Renal pelvis (tissue), 4 donors: ENCODE data around the gene PLCL2. TPM values are rescaled to one million over a fixed set of nuclear protein-coding genes. Genes with fewer than 3 reads are reported as not detected.
A peak's percentile ranks its signal among the peaks of the same experiment; 100 is the strongest.

Source experiments
- DNase-seq: peaks from one replicate; pipeline ENCODE4 v3.0.0-alpha.2; 2013
- polyA plus RNA-seq, 3 donors: library from polyadenylated mRNA; unstranded; fragments of 120-200 nt; gene quantifications; one replicate each; pipeline ENCODE4 v1.2.1, GENCODE V29; 2013; ENCODE audit not compliant: insufficient read length in 3 of 3

PLCL2 gene
- polyA plus RNA-seq, 3 donors: 12.2 to 15.2 (median 13.7) TPM

- DNase-seq: no peak
Observed at GRCh38 chr3:17040322-17040989, 155.7 kb downstream of the PLCL2 start.

GRCh38 chr3:17040990-17041377, 156.2 kb downstream of the PLCL2 start:
- no peak for DNase-seq

GRCh38 chr3:17044855-17045254, 160.1 kb downstream of the PLCL2 start:
- no peak for DNase-seq

DNA sequence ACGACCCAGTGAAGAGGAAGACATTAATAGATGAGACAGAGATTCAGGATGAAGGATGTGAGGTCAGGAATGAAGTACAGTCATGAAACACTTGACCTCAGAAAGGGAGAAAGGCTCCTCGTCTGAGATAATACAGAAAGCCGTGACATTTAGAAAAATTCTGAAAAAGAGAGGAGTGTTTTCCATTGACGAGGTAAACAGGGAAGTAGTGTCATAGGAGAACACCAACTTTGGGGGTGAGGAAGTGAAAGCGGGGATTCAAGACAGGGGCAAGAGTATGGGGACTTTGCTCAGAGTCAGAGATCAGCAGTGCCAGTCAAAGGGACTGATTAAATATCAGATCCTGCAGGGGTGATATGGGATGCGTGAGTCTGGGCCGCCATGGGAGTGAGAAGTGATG, 160.9 kb downstream of the PLCL2 start:
- DNase-seq: no peak

GRCh38 chr3:17046623-17047022, 161.9 kb downstream of the PLCL2 start:
- DNase-seq: no peak

DNA sequence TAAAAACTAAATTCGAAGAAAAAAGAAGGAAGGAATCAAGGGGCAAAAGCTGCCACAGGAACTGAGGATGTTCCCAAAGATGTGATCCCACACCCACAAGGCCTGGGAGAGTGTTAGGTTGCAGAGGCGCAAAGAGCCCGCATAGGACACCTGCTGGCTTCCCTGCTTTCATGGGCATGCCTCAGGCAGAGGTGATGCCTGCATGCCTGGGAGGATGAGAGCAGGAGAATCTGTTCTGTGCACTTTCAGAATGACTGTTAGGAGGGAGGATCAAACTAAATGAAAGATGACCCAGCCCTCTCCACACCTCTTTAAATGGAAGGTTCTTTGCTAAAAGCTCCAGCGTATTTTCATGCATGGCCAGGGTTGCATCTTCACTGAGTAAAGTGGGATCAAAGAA, 162.4 kb downstream of the PLCL2 start:
- DNase-seq: no peak

DNA sequence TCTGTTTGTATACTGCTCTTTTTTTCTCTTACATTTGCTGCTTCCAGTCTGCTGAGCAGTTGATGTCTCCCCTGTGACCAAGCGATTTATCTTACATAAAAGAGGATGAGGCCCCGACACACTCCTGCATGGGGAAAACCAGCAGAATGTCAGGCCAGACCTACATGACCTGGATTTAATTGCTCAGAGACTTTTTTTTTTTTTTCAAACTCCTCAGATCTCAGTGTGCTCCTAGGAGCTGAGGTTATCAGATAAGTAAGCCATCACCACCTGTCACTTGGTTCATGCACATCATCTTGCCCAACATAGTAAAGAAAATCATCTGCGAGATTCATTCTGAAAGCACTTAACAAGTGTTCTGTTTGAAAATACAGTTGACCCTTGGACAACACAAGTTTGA, 163.1 kb downstream of the PLCL2 start:
- no peak for DNase-seq

DNA sequence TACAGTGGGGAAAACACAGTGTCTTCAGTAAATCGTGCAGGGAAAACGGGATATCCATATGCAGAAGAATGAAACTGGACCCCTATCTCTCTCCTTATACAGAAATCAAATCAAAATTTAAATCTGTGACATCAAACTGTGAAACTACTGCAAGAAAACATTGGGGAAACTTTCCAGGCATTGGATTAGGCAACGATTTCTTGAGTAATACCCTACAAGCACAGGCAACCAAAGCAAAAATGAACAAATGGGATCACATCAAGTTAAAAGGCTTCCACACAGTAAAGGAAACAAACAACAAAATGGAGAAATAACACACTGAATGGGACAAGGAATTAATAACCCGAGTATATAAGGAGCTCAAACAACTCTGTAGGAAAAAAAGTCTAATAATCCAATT, 165.3 kb downstream of the PLCL2 start:
- DNase-seq: no peak

DNA sequence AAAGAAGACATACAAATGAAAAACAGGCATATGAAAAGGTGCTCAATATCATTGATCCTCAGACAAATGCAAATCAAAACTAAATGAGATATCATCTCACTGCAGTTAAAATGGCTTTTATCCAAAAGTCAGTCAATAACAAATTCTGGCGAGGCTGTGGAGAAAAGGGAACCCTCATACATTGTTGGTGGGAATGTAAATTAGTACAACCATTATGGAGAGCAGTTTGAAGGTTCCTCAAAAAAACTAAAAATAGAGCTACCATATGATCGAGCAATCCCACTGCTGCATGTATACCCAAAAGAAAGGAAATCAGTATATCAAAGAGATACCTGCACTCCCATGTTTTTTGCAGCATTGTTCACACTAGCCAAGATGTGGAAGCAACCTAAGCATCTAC, 165.8 kb downstream of the PLCL2 start:
- DNase-seq: no peak

GRCh38 chr3:17052363-17052762, 167.6 kb downstream of the PLCL2 start:
- DNase-seq: no peak

- no peak for DNase-seq
Observed at GRCh38 chr3:17054301-17054981, 169.7 kb downstream of the PLCL2 start.

DNA sequence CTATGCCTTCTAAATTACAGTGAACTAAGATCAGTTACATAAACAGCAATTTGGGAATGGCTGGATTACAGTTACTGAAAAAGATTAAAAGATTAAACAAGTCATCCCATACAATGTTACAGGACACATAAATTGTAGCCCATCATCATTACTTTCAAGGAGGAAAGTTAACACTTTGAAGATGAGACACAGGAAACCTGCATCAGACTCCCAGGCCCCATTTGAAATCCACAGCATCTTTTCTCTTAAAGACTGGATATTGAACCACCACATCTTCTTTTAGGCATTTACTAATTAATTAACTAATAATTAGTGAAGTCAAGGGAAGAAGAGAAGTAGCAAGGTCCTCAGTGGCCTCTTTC, 170.2 kb downstream of the PLCL2 start:
- DNase-seq: no peak

DNA sequence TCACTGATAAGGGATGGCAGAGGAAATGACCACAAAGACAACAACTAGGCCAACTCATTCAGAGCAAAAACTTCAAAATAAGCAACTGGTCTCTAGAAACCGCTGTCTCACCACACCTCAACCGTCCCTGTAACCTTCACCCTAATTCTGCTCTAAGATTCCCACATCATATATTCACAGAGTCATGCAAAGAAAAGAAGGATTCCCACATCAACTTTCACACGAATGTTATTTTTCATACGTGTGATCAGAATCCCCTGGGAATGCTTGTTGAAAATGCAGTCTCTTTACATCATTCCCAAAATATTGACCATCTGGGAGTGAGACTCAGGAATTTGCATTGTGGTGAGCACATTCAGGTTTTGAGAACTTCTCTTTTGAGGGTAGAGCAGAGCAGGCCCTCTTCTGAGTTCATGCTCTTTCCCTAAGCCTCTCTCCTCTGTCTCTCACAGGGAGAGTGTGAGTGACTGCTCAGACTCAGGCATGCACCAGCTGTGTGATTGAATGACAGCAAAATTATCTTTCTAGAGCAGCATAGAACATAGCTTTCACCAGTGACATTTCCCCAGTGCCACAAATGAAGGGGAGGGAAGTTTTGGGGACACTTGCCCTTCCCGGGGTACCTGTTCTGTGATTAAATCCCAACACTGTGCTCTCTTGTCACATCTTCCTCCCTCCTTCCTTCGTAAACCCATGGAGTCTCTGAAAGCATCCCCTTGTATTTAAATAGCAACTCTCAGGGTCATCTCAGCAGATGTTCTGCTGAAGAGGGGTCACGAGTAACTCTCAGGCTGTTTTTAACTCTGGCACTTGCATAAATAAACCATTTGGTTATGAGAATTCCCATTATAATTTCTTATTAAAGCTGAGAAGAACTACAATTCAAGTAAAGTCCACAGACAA, 170.9 kb downstream of the PLCL2 start:
- no peak for DNase-seq

GRCh38 chr3:17057321-17057720, 172.6 kb downstream of the PLCL2 start:
- no peak for DNase-seq

DNA sequence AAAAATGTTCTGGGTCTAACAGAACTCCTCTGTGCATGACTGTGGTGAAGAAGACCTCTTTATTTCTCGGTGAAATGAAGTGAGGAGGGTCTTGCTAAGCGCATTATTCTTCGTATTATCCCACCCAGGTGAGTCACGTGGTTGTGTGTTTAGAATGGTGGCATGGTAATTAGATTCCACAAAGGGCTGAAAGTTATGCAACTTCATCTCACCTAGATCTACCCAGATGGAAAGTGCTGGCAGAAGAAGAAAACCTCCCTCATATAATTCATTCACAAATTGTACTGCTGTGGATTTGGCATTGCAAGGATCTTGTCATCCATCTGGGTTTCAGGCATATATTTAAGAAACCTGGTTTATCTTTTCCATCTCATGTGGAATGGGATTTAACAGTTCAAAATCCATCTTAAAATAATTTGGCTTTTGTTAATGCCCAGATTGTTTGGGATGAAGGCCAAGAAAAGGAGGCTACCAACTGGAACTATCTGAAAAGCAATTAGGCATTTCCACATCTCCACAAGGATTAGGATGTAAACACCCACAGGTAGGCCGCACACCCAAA, 175.3 kb downstream of the PLCL2 start:
- no peak for DNase-seq

GRCh38 chr3:17061005-17061404, 176.2 kb downstream of the PLCL2 start:
- no peak for DNase-seq

GRCh38 chr3:17062736-17063135, 178.0 kb downstream of the PLCL2 start:
- DNase-seq: no peak

DNA sequence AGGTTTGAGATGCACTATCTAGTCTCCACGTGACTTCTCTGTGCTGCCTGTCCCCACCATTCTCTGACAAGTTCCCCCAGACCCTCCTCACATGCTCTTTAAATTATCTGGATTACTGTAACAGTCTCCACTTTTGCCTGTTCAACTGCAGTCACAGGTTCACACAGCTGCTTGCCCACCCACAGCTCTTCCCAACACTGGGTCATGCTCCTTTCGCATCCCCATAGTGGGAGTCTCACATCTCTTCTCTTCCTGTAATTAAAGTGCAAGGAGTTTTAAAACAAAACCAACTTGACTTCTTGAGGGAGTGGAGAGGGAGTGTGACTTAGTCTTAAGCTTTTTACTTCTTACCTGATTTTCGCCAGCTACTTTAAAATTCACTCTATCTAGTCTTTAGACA, 178.8 kb downstream of the PLCL2 start:
- peak; percentile 36 for DNase-seq

DNA sequence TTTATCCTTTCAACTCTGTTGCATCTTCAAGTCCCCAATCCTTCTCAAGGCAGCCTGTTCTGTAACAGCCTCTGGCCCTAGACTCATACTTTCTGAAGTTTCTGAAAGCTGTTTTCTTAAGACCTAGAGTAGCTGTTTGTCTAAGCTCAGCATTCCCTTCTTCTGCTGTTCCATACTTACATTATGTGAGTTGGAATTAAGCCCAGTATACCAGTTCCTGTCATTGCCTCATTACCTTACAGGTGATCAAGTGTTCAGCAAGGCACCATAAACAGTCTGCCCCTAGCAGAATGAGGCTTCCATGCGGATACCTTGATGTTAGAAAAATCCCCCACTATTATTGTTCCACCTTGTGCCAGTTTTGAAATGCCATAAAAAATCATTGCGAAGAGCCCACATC, 180.6 kb downstream of the PLCL2 start:
- DNase-seq: no peak

GRCh38 chr3:17065881-17066280, 181.1 kb downstream of the PLCL2 start:
- DNase-seq: no peak

- DNase-seq: no peak
Observed at GRCh38 chr3:17069754-17070153, 185.0 kb downstream of the PLCL2 start.

DNA sequence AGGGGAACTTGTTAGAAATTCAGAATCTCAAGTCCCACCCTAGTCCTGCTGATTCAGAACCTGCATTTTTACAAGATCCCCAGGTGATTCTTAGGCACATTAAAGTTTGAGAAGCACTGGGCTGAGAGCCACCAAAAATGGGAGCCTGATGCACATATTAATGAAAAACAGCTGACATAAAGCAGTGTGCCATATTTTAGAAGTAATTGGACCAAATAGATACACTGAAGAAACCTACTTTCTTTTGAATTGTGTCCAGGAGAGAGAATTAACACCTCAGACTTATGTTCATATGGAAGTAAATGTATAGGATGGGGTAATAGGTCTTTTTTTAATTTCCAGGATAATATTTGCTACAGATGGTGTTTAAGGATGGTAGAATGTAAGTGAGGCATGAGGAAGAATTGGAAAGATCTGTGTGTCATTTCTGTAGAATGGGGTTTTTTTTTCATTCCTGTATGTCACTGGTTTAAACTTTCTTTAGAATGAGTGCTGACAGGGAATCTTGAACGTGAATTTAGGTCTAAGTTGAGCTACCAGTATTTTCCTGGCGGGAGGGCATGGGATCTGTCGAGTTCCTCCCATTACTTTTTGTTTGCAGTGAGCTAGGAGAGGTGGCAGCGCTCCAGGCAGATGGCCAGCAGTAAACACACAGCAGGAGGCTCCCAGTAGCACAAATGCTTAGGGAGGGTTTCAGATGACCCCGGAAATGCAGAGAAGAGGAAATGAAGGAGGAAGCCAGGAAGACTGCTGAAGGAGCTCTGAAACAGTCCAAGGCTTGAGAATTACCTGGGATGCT, 185.6 kb downstream of the PLCL2 start:
- no peak for DNase-seq
